Gastrocnemius medialis (tissue), 4 donors: ENCODE measurements around the gene MOGAT1.
"Not testable (repeated sequence)": the region's sequence is repeated elsewhere in the genome, so short reads cannot be mapped to it uniquely, and the experiment has no call there.

Experiments used
- POLR2A ChIP-seq, 2 donors: fragments of 450-650 bp; IDR thresholded peaks; one replicate each; pipeline ENCODE4 v1.6.1; 2017; ENCODE audit warnings: antibody characterized with exemption in 2 of 2, mild to moderate bottlenecking in 2 of 2, moderate library complexity in 2 of 2
- TF ChIP-seq, protein P1 (sequence below), 5 experiments: fragments of 450-650 bp in 3 of 5; fragments of 200-600 bp in 2 of 5; sonication (generic) in 2 of 5; IDR thresholded peaks in 4 of 5; conservative IDR thresholded peaks in 1 of 5; 1 replicate in 4 of 5; 2 replicates in 1 of 5; pipeline ENCODE4 v1.5.1; 2016 to 2019; ENCODE audit warnings: antibody characterized with exemption in 5 of 5, mild to moderate bottlenecking in 3 of 5, moderate library complexity in 3 of 5

DNA sequence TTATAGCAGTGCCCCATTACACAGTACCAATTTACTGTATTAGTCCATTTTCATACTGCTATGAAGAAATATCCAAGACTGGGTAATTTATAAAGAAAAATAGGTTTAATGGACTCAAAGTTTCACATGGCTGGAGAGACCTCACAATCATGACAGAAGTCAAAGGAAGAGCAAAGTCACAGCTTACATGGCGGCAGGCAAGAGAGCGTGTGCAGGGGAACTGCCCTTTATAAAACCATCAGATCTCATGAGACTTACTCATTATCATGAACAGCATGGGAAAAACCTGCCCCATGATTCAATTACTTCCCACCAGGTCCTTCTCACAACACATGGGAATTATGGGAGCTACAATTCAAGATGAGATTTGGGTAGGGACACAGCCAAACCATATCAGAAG is 50.1 kb downstream of the MOGAT1 start:
- TF ChIP-seq, protein P1, sequence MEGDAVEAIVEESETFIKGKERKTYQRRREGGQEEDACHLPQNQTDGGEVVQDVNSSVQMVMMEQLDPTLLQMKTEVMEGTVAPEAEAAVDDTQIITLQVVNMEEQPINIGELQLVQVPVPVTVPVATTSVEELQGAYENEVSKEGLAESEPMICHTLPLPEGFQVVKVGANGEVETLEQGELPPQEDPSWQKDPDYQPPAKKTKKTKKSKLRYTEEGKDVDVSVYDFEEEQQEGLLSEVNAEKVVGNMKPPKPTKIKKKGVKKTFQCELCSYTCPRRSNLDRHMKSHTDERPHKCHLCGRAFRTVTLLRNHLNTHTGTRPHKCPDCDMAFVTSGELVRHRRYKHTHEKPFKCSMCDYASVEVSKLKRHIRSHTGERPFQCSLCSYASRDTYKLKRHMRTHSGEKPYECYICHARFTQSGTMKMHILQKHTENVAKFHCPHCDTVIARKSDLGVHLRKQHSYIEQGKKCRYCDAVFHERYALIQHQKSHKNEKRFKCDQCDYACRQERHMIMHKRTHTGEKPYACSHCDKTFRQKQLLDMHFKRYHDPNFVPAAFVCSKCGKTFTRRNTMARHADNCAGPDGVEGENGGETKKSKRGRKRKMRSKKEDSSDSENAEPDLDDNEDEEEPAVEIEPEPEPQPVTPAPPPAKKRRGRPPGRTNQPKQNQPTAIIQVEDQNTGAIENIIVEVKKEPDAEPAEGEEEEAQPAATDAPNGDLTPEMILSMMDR (IDR thresholded peaks at IDR 0.05 in 4 of 5, conservative IDR thresholded peaks at IDR 0.05 in 1 of 5) = not testable (repeated sequence)
- TF ChIP-seq POLR2A (IDR thresholded peaks at IDR 0.05) = not testable (repeated sequence)
